ENCODE data around the gene SKAP1.
"Not testable (repeated sequence)": the region's sequence is repeated elsewhere in the genome, so short reads cannot be mapped to it uniquely, and the experiment has no call there.

Gene SKAP1

GRCh38 chr17:48463526-48463925, 33.5 kb upstream of the SKAP1 start:
- Histone ChIP-seq H3K27me3 (ENCODE audit: control insufficient read depth in 1 of 2, insufficient read depth in 2 of 2, low read length in 2 of 2) (no peaks in the 10 kb centered on the region), H3K9ac (ENCODE audit: low read length) (no peak overlapping the region), H3K9me3 (ENCODE audit: low read length) (no peaks in the 10 kb centered on the region), H3K4me3 (ENCODE audit: low read depth in 1 of 2, low read length in 2 of 2) (no peak overlapping the region), H3K36me3 (ENCODE audit: insufficient read depth, low read length) (no peaks in the 10 kb centered on the region), H3K27ac (ENCODE audit: low read depth, low read length) (no peak overlapping the region), H3K4me1 (ENCODE audit: insufficient read depth, low read length) (no peaks in the 10 kb centered on the region)

GRCh38 chr17:48462946-48463345, 32.9 kb upstream of the SKAP1 start:
- no peaks in the 10 kb centered on the region for H3K27me3 ChIP-seq (ENCODE audit: control insufficient read depth in 1 of 2, insufficient read depth in 2 of 2, low read length in 2 of 2)
- H3K9me3 ChIP-seq (ENCODE audit: low read length): no peaks in the 10 kb centered on the region
- H3K4me1 ChIP-seq (ENCODE audit: insufficient read depth, low read length): no peaks in the 10 kb centered on the region
- H3K9ac ChIP-seq (ENCODE audit: low read length): no peak overlapping the region
- H3K4me3 ChIP-seq (ENCODE audit: low read depth in 1 of 2, low read length in 2 of 2): no peak overlapping the region
- H3K27ac ChIP-seq (ENCODE audit: low read depth, low read length): no peak overlapping the region
- H3K36me3 ChIP-seq (ENCODE audit: insufficient read depth, low read length): no peaks in the 10 kb centered on the region

GRCh38 chr17:48460052-48460451, 30.0 kb upstream of the SKAP1 start:
- Histone ChIP-seq H3K27ac (ENCODE audit: low read depth, low read length) (no peak overlapping the region), H3K36me3 (ENCODE audit: insufficient read depth, low read length) (no peaks in the 10 kb centered on the region), H3K4me1 (ENCODE audit: insufficient read depth, low read length) (peaks cover 4% of the 10 kb centered on the region), H3K9me3 (ENCODE audit: low read length) (no peaks in the 10 kb centered on the region), H3K4me3 (ENCODE audit: low read depth in 1 of 2, low read length in 2 of 2) (no peak overlapping the region), H3K27me3 (ENCODE audit: control insufficient read depth in 1 of 2, insufficient read depth in 2 of 2, low read length in 2 of 2) (peaks cover 0 to 6% of the 10 kb centered on the region in 2 donors), H3K9ac (ENCODE audit: low read length) (no peak overlapping the region)

DNA sequence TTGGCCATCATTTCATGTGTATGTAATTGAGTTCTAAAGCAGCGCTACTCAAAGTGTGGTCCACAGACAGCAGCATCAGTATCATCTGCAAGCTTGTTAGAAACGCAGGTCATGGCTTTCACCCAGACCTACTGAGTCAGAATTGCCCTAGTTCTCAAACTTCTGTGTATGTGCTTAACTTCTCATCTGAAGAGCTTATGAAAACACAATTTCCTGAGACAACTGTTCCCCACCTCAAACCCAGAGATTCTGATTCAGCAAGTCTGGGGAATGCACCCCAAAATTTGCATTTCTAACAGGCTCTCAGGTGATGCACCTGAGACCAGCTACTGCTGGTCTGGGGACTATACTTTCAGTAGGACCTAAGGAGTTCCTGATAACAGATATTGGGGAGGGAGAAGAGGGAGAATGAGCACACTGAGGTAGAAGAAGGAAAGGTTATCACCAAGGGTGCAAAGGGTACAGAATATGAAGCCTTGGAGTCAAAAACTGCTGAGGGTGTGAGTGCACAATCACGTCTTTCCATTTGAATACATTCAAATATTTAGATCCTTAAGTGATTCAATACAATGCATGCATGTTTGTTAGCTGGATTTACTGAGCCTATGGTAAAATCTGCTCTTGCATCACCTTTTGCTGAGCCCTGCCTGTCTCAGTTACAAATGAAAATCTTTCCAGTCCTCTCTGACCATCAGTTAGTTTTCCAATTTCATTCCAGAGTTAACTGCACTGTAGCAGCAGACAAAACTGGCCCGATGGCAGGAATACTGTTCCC, 29.2 kb upstream of the SKAP1 start:
- peaks cover 4% of the 10 kb centered on the region for H3K4me1 ChIP-seq (ENCODE audit: insufficient read depth, low read length)
- H3K27me3 ChIP-seq (ENCODE audit: control insufficient read depth in 1 of 2, insufficient read depth in 2 of 2, low read length in 2 of 2): peaks cover 0 to 6% of the 10 kb centered on the region in 2 donors
- H3K36me3 ChIP-seq (ENCODE audit: insufficient read depth, low read length): no peaks in the 10 kb centered on the region
- H3K9ac ChIP-seq (ENCODE audit: low read length): no peak overlapping the region
- H3K4me3 ChIP-seq (ENCODE audit: low read depth in 1 of 2, low read length in 2 of 2): no peak overlapping the region
- H3K9me3 ChIP-seq (ENCODE audit: low read length): no peaks in the 10 kb centered on the region
- no peak overlapping the region for H3K27ac ChIP-seq (ENCODE audit: low read depth, low read length)

- Histone ChIP-seq H3K27ac (ENCODE audit: low read depth, low read length) (no peak overlapping the region), H3K27me3 (ENCODE audit: control insufficient read depth in 1 of 2, insufficient read depth in 2 of 2, low read length in 2 of 2) (peaks cover 0 to 6% of the 10 kb centered on the region in 2 donors), H3K4me1 (ENCODE audit: insufficient read depth, low read length) (peaks cover 4% of the 10 kb centered on the region), H3K36me3 (ENCODE audit: insufficient read depth, low read length) (no peaks in the 10 kb centered on the region), H3K9me3 (ENCODE audit: low read length) (no peaks in the 10 kb centered on the region), H3K4me3 (ENCODE audit: low read depth in 1 of 2, low read length in 2 of 2) (no peak overlapping the region), H3K9ac (ENCODE audit: low read length) (no peak overlapping the region)
Measured at GRCh38 chr17:48457080-48457836, 27.2 kb upstream of the SKAP1 start.

DNA sequence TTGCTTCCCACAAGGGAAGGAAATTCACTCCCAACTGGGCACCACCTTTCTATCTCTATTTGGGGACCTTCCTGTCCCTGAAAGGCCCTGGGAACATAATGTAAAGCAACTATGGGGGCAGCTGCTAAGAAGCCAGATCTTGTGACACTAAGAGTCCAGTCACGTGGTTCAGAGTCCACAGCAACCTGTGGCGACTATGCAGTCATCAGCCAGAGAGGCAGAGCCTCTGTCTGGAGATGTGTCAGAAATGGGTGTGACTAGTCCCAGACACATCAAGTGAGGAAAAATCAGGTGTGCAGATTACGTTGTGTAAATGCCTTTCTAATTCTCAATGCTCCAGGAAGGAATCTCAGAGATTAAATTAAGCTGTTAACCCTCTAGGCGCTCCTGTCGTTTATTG, 26.6 kb upstream of the SKAP1 start:
- Histone ChIP-seq H3K36me3 (ENCODE audit: insufficient read depth, low read length) (no peaks in the 10 kb centered on the region), H3K9me3 (ENCODE audit: low read length) (no peaks in the 10 kb centered on the region), H3K27ac (ENCODE audit: low read depth, low read length) (no peak overlapping the region), H3K4me1 (ENCODE audit: insufficient read depth, low read length) (peaks cover 4% of the 10 kb centered on the region), H3K9ac (ENCODE audit: low read length) (no peak overlapping the region), H3K4me3 (ENCODE audit: low read depth in 1 of 2, low read length in 2 of 2) (no peak overlapping the region), H3K27me3 (ENCODE audit: control insufficient read depth in 1 of 2, insufficient read depth in 2 of 2, low read length in 2 of 2) (peaks cover 0 to 6% of the 10 kb centered on the region in 2 donors)

GRCh38 chr17:48455791-48456190, 25.8 kb upstream of the SKAP1 start:
- Histone ChIP-seq H3K36me3 (ENCODE audit: insufficient read depth, low read length) (no peaks in the 10 kb centered on the region), H3K27me3 (ENCODE audit: control insufficient read depth in 1 of 2, insufficient read depth in 2 of 2, low read length in 2 of 2) (peaks cover 0 to 6% of the 10 kb centered on the region in 2 donors), H3K9ac (ENCODE audit: low read length) (no peak overlapping the region), H3K4me3 (ENCODE audit: low read depth in 1 of 2, low read length in 2 of 2) (no peak overlapping the region), H3K27ac (ENCODE audit: low read depth, low read length) (no peak overlapping the region), H3K9me3 (ENCODE audit: low read length) (no peaks in the 10 kb centered on the region), H3K4me1 (ENCODE audit: insufficient read depth, low read length) (peaks cover 4% of the 10 kb centered on the region)

DNA sequence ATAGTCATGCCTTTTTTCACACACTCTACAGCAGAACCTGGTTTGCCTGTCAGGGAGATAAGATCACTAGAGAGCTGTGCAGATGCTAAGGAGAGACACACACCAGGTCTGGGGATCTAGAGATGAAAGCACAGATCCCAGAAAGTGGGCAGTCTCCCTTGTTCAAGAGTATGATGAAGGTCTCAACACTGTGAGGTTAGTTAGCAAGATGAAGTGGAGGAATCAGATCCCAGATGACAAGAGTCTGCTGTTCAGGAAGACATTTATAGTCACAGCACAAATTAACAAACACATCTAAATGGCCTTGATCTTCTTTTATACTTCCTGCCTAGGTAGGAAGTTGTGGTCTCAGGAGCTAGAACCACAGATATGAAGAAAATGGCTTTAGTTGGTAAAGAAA, 23.4 kb upstream of the SKAP1 start:
- Histone ChIP-seq H3K9ac (ENCODE audit: low read length) (no peak overlapping the region), H3K27me3 (ENCODE audit: control insufficient read depth in 1 of 2, insufficient read depth in 2 of 2, low read length in 2 of 2) (peaks cover 0 to 6% of the 10 kb centered on the region in 2 donors), H3K9me3 (ENCODE audit: low read length) (no peaks in the 10 kb centered on the region), H3K27ac (ENCODE audit: low read depth, low read length) (no peak overlapping the region), H3K4me1 (ENCODE audit: insufficient read depth, low read length) (peaks cover 4% of the 10 kb centered on the region), H3K36me3 (ENCODE audit: insufficient read depth, low read length) (no peaks in the 10 kb centered on the region), H3K4me3 (ENCODE audit: low read depth in 1 of 2, low read length in 2 of 2) (no peak overlapping the region)

GRCh38 chr17:48451489-48451888, 21.5 kb upstream of the SKAP1 start:
- Histone ChIP-seq H3K27me3 (ENCODE audit: control insufficient read depth in 1 of 2, insufficient read depth in 2 of 2, low read length in 2 of 2) (no peaks in the 10 kb centered on the region), H3K4me1 (ENCODE audit: insufficient read depth, low read length) (no peaks in the 10 kb centered on the region), H3K9me3 (ENCODE audit: low read length) (no peaks in the 10 kb centered on the region), H3K36me3 (ENCODE audit: insufficient read depth, low read length) (no peaks in the 10 kb centered on the region), H3K27ac (ENCODE audit: low read depth, low read length) (no peak overlapping the region), H3K4me3 (ENCODE audit: low read depth in 1 of 2, low read length in 2 of 2) (no peak overlapping the region), H3K9ac (ENCODE audit: low read length) (no peak overlapping the region)

DNA sequence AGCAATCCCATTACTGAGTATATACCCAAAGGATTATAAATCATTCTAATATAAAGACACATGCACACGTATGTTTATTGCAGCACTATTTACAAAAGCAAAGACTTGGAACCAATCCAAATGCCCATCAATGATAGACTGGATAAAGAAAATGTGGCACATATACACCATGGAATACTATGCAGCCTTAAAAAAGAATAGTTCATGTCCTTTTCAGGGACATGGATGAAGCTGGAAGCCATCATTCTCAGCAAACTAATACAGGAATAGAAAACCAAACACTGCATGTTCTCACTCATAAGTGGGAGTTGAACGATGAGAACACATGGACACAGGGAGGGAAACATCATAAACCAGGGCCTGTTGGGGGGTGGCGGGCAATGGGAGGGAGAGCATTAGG, 19.3 kb upstream of the SKAP1 start:
- not testable (repeated sequence) for H3K9me3 ChIP-seq (ENCODE audit: low read length); H3K9ac ChIP-seq (ENCODE audit: low read length); H3K27me3 ChIP-seq (ENCODE audit: control insufficient read depth in 1 of 2, insufficient read depth in 2 of 2, low read length in 2 of 2); H3K4me3 ChIP-seq (ENCODE audit: low read depth in 1 of 2, low read length in 2 of 2); H3K4me1 ChIP-seq (ENCODE audit: insufficient read depth, low read length); H3K27ac ChIP-seq (ENCODE audit: low read depth, low read length); H3K36me3 ChIP-seq (ENCODE audit: insufficient read depth, low read length)

DNA sequence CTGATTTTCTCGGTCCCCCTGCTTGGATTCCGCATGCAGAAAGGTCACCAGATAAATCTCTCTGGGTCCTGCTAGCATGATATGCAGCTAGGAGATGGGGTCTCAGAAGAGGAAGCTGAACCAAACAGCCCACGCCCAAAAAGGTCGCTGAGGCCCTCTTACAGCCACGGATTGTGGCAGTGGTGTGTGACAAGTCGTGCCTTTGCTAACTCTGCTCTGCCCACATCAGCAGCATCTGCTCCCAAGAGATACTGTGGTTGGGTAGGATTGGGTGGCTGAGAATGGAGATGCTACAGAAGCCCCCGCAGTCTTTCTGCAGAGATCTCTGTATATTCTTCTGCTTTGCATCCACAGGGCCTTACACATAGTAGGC, 15.2 kb upstream of the SKAP1 start:
- H3K27me3 ChIP-seq (ENCODE audit: control insufficient read depth in 1 of 2, insufficient read depth in 2 of 2, low read length in 2 of 2): no peaks in the 10 kb centered on the region
- no peak overlapping the region for H3K4me3 ChIP-seq (ENCODE audit: low read depth in 1 of 2, low read length in 2 of 2)
- H3K9ac ChIP-seq (ENCODE audit: low read length): no peak overlapping the region
- no peaks in the 10 kb centered on the region for H3K4me1 ChIP-seq (ENCODE audit: insufficient read depth, low read length)
- H3K9me3 ChIP-seq (ENCODE audit: low read length): no peaks in the 10 kb centered on the region
- H3K27ac ChIP-seq (ENCODE audit: low read depth, low read length): no peak overlapping the region
- no peaks in the 10 kb centered on the region for H3K36me3 ChIP-seq (ENCODE audit: insufficient read depth, low read length)

Measured in muscle layer of colon (tissue), 2 donors.